Hepatocyte (in vitro differentiated cells): Measurements from ENCODE around the gene RXRA. TPM values are rescaled to one million over a fixed set of nuclear protein-coding genes. Genes with fewer than 3 reads are reported as not detected.

Experiments used
- DNase-seq: peaks from one replicate; pipeline ENCODE4 v3.0.0-alpha.2; 2016; ENCODE audit warnings: low spot score
- H2AFZ ChIP-seq: fragments of 200-600 bp; sonication (generic); 2 replicates; pipeline ENCODE4 v1.6.0; 2016; ENCODE audit warnings: antibody characterized with exemption, mild to moderate bottlenecking
- H3K27ac ChIP-seq: fragments of 200-600 bp; sonication (generic); 2 replicates; pipeline ENCODE4 v1.5.1; 2016; ENCODE audit warnings: mild to moderate bottlenecking
- H3K27me3 ChIP-seq: fragments of 200-600 bp; sonication (generic); 2 replicates; pipeline ENCODE4 v1.6.1; 2016
- H3K36me3 ChIP-seq: fragments of 200-600 bp; sonication (generic); replicated peaks from 2 replicates; pipeline ENCODE4 v1.5.1; 2016; ENCODE audit warnings: low read depth; ENCODE audit not compliant: insufficient read depth
- H3K4me1 ChIP-seq: fragments of 200-600 bp; sonication (generic); 2 replicates; pipeline ENCODE4 v1.5.1; 2016; ENCODE audit warnings: mild to moderate bottlenecking, moderate library complexity; ENCODE audit not compliant: insufficient read depth
- H3K4me2 ChIP-seq: fragments of 200-600 bp; sonication (generic); 2 replicates; pipeline ENCODE4 v1.6.0; 2016
- H3K4me3 ChIP-seq: fragments of 200-600 bp; sonication (generic); 2 replicates; pipeline ENCODE4 v1.5.1; 2016; ENCODE audit warnings: mild to moderate bottlenecking
- H3K79me2 ChIP-seq: fragments of 200-600 bp; sonication (generic); 2 replicates; pipeline ENCODE4 v1.6.0; 2017; ENCODE audit warnings: mild to moderate bottlenecking
- H3K9me2 ChIP-seq: fragments of 200-600 bp; sonication (generic); replicated peaks from 2 replicates; pipeline ENCODE4 v1.6.0; 2017; ENCODE audit warnings: mild to moderate bottlenecking; ENCODE audit not compliant: insufficient read depth
- H3K9me3 ChIP-seq: fragments of 200-600 bp; sonication (generic); 2 replicates; pipeline ENCODE4 v1.5.1; 2016; ENCODE audit warnings: low read depth, mild to moderate bottlenecking
- H4K20me1 ChIP-seq: fragments of 200-600 bp; sonication (generic); 2 replicates; pipeline ENCODE4 v1.6.0; 2016; ENCODE audit warnings: mild to moderate bottlenecking; ENCODE audit not compliant: insufficient read depth, poor library complexity, severe bottlenecking
- EZH2 ChIP-seq: fragments of 200-600 bp; sonication (generic); IDR thresholded peaks from 2 replicates; pipeline ENCODE4 v1.6.1; 2016; ENCODE audit warnings: antibody characterized with exemption, mild to moderate bottlenecking, borderline replicate concordance
- EZH2phosphoT487 ChIP-seq: fragments of 200-600 bp; sonication (generic); IDR thresholded peaks from one replicate; pipeline ENCODE4 v1.6.1; 2018; ENCODE audit warnings: antibody characterized with exemption, mild to moderate bottlenecking, low read depth, moderate library complexity; ENCODE audit not compliant: unreplicated experiment, severe bottlenecking
- WGBS: methylation state at CpG from one replicate; pipeline ENCODE4 v1.1.6; 2016; ENCODE audit warnings: low lambda C conversion rate; ENCODE audit errors: missing lambda C conversion rate; 5-methylcytosine and 5-hydroxymethylcytosine counted together
- polyA plus RNA-seq: library from polyadenylated mRNA; unstranded; fragments of >200 nt; fragmentation: Nextera tagmentation; extraction: Ambion mirVana; gene quantifications from 2 replicates; pipeline ENCODE4 v1.2.1, GENCODE V29; 2016
- total RNA-seq: library from RNA; depleted of rRNA; stranded (reverse); fragments of >200 nt; gene quantifications from 2 replicates; pipeline ENCODE4 v1.2.3, GENCODE V29; 2014
- TF ChIP-seq, protein P1 (sequence below): fragments of 200-600 bp; sonication (generic); IDR thresholded peaks from 2 replicates; pipeline ENCODE4 v1.5.1; 2016; ENCODE audit warnings: antibody characterized with exemption, mild to moderate bottlenecking; ENCODE audit not compliant: poor library complexity

RXRA gene
- total and polyA plus RNA-seq, 2 experiments from 2014 or later, result 35.9 to 41.6 TPM

- no peaks in the 10 kb centered on the region for H3K36me3 ChIP-seq
- no peak overlapping the region for H3K27ac ChIP-seq
- H3K4me1 ChIP-seq, result peaks cover 51% of the 10 kb centered on the region
- peaks cover 93% of the 10 kb centered on the region for H4K20me1 ChIP-seq
- TF ChIP-seq EZH2, result no peak
- TF ChIP-seq EZH2phosphoT487, result no peak
- TF ChIP-seq, protein P1, sequence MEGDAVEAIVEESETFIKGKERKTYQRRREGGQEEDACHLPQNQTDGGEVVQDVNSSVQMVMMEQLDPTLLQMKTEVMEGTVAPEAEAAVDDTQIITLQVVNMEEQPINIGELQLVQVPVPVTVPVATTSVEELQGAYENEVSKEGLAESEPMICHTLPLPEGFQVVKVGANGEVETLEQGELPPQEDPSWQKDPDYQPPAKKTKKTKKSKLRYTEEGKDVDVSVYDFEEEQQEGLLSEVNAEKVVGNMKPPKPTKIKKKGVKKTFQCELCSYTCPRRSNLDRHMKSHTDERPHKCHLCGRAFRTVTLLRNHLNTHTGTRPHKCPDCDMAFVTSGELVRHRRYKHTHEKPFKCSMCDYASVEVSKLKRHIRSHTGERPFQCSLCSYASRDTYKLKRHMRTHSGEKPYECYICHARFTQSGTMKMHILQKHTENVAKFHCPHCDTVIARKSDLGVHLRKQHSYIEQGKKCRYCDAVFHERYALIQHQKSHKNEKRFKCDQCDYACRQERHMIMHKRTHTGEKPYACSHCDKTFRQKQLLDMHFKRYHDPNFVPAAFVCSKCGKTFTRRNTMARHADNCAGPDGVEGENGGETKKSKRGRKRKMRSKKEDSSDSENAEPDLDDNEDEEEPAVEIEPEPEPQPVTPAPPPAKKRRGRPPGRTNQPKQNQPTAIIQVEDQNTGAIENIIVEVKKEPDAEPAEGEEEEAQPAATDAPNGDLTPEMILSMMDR, result no peak
- no peaks in the 10 kb centered on the region for H3K27me3 ChIP-seq
- no peak overlapping the region for H3K4me2 ChIP-seq
- no peak for DNase-seq
- H3K9me2 ChIP-seq, result no peaks in the 10 kb centered on the region
- no peak overlapping the region for H3K4me3 ChIP-seq
- 96% methylated on average over 29 of the region's 30 CpGs for WGBS
- H3K9me3 ChIP-seq, result no peaks in the 10 kb centered on the region
- H2AFZ ChIP-seq, result no peak overlapping the region
- H3K79me2 ChIP-seq, result peaks cover 98% of the 10 kb centered on the region
These were observed 34.0 kb downstream of the RXRA start for GRCh38 chr9:134360180-134360759.

GRCh38 chr9:134360897-134361296, 34.6 kb downstream of the RXRA start:
- Histone ChIP-seq H3K9me3 (no peaks in the 10 kb centered on the region), H2AFZ (no peak overlapping the region), H3K27me3 (no peaks in the 10 kb centered on the region), H4K20me1 (peaks cover 93% of the 10 kb centered on the region), H3K27ac (no peak overlapping the region), H3K79me2 (peaks cover 98% of the 10 kb centered on the region), H3K9me2 (no peaks in the 10 kb centered on the region), H3K4me2 (no peak overlapping the region), H3K4me1 (peaks cover 51% of the 10 kb centered on the region), H3K4me3 (no peak overlapping the region), H3K36me3 (no peaks in the 10 kb centered on the region)
- TF ChIP-seq EZH2, result no peak
- TF ChIP-seq EZH2phosphoT487, result no peak
- TF ChIP-seq, protein P1, result no peak
- WGBS, result 92% methylated on average over 14 of the region's 14 CpGs
- no peak for DNase-seq

GRCh38 chr9:134361426-134361825, 35.2 kb downstream of the RXRA start:
- Histone ChIP-seq H3K27ac (no peak overlapping the region), H3K4me2 (no peak overlapping the region), H4K20me1 (peaks cover 93% of the 10 kb centered on the region), H3K9me2 (no peaks in the 10 kb centered on the region), H3K27me3 (no peaks in the 10 kb centered on the region), H3K36me3 (no peaks in the 10 kb centered on the region), H3K79me2 (peaks cover 97% of the 10 kb centered on the region), H2AFZ (no peak overlapping the region), H3K4me3 (no peak overlapping the region), H3K9me3 (no peaks in the 10 kb centered on the region), H3K4me1 (peaks cover 51% of the 10 kb centered on the region)
- TF ChIP-seq EZH2phosphoT487, result no peak
- TF ChIP-seq EZH2, result no peak
- TF ChIP-seq, protein P1, result no peak
- whole genome bisulfite sequencing, result 89% methylated on average over 16 of the region's 16 CpGs
- DNase-seq, result no peak
